SU-DHL-6 (cell line): ENCODE results near the gene HLA-F.

Experiments
- H2AFZ ChIP-seq: fragments of 200-600 bp; sonication (generic); 2 replicates; pipeline ENCODE4 v1.6.1; 2014; ENCODE audit warnings: low read depth, mild to moderate bottlenecking, moderate library complexity, mixed read lengths, antibody characterized with exemption, low read length; ENCODE audit not compliant: severe bottlenecking
- H3F3A ChIP-seq: fragments of 200-600 bp; shearing (Covaris generic); 2 replicates; pipeline ENCODE4 v1.6.0; 2016; ENCODE audit warnings: antibody characterized with exemption, mild to moderate bottlenecking; ENCODE audit not compliant: insufficient read depth
- H3K27ac ChIP-seq: fragments of 200-600 bp; sonication (generic); 2 replicates; pipeline ENCODE4 v1.5.1; 2016; ENCODE audit warnings: low read depth, mild to moderate bottlenecking, low read length, moderate library complexity, mixed read lengths
- H3K27me3 ChIP-seq: fragments of 200-600 bp; sonication (generic), shearing (Covaris generic); 2 replicates; pipeline ENCODE4 v1.6.0; 2014; ENCODE audit warnings: mild to moderate bottlenecking, low read length
- H3K36me3 ChIP-seq: fragments of 200-600 bp; sonication (generic); 2 replicates; pipeline ENCODE4 v1.6.1; 2014; ENCODE audit warnings: mild to moderate bottlenecking, low read length, mixed read lengths
- H3K4me2 ChIP-seq: fragments of 300-600, 200-600 bp; shearing (Covaris generic), sonication (generic); 2 replicates; pipeline ENCODE4 v1.6.0; 2014; ENCODE audit warnings: low read length, low read depth, mild to moderate bottlenecking; ENCODE audit not compliant: poor library complexity, severe bottlenecking
- H3K4me3 ChIP-seq: fragments of 200-600 bp; sonication (generic); 2 replicates; pipeline ENCODE4 v1.5.1; 2014; ENCODE audit warnings: antibody characterized with exemption, low read length, mild to moderate bottlenecking, mixed read lengths; ENCODE audit not compliant: insufficient read depth, poor library complexity, severe bottlenecking
- H3K79me2 ChIP-seq: fragments of 200-600 bp; sonication (generic); 2 replicates; pipeline ENCODE4 v1.6.1; 2014; ENCODE audit warnings: mild to moderate bottlenecking, low read length, moderate library complexity; ENCODE audit not compliant: insufficient read depth
- H3K9ac ChIP-seq: fragments of 200-600 bp; sonication (generic); 2 replicates; pipeline ENCODE4 v1.7.0; 2014; ENCODE audit warnings: mild to moderate bottlenecking, low read length
- H3K9me2 ChIP-seq: fragments of 200-600 bp; sonication (generic); replicated peaks from 2 replicates; pipeline ENCODE4 v1.6.1; 2014; ENCODE audit warnings: low read length; ENCODE audit not compliant: insufficient read depth
- H3K9me3 ChIP-seq: fragments of 200-600 bp; sonication (generic); 2 replicates; pipeline ENCODE4 v1.6.1; 2014; ENCODE audit warnings: low read length, mixed read lengths; ENCODE audit not compliant: insufficient read depth
- H4K20me1 ChIP-seq: fragments of 200-600 bp; sonication (generic); 2 replicates; pipeline ENCODE4 v1.6.1; 2014; ENCODE audit warnings: low read depth, mild to moderate bottlenecking, antibody characterized with exemption, low read length, moderate library complexity, mixed read lengths
- CTCF ChIP-seq: fragments of 200-600 bp; sonication (generic); IDR thresholded peaks from one replicate; pipeline ENCODE4 v1.5.1; 2017; ENCODE audit warnings: antibody characterized with exemption, mild to moderate bottlenecking, low read length, moderate library complexity; ENCODE audit not compliant: insufficient read depth, poor library complexity, severe bottlenecking
- EZH2phosphoT487 ChIP-seq: fragments of 200-600 bp; sonication (generic), shearing (Covaris generic); conservative IDR thresholded peaks from 2 replicates; pipeline ENCODE4 v1.6.1; 2018; ENCODE audit warnings: mild to moderate bottlenecking, antibody characterized with exemption, low read length, moderate library complexity, mixed read lengths

The HLA-F gene

DNA sequence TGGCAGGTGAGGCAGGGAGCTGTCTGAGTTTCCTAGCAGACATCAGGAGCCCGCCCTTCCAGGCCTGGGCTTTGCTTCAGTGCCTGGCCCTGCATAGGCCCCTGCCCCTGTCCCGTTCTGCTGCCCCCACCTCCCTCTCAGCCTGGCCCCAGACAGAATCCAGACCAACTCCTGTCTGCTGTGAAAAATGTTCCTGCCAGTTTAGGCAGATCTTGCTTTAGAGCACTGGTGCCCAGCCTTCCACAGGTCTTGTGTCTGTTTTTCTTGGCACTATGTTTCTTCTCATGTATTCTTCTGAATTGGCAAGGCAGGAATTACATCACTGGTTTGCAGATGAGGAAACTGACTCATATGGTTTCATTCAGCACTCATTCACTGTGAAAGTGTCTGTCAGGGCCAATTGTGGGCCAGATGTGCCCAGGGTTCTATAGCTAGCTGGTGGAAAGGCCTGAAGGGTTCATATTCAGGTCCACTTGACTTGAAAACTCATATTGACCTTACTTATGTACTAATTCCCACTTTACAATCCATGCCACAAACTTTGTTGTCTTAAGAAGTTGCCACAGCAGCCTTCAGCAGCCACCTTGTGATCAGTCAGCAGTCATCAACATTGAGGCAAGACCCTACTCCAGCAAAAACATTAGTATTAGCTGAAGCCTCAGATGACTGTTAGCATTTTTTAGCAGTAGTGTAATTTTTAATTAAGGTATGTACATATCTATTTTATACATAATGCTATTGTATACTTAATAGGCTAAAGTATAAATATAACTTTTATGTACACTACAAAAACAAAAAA is 40.5 kb downstream of the HLA-F start:
- Histone ChIP-seq H3K4me3 (no peak overlapping the region), H3K9ac (no peak overlapping the region), H3K4me2 (no peak overlapping the region), H3K9me3 (no peaks in the 10 kb centered on the region), H3K27me3 (no peaks in the 10 kb centered on the region), H3K36me3 (no peaks in the 10 kb centered on the region), H2AFZ (no peak overlapping the region), H3F3A (no peaks in the 10 kb centered on the region), H3K79me2 (no peaks in the 10 kb centered on the region), H3K27ac (no peak overlapping the region), H3K9me2 (no peaks in the 10 kb centered on the region), H4K20me1 (no peaks in the 10 kb centered on the region)
- no peak for TF ChIP-seq CTCF
- TF ChIP-seq EZH2phosphoT487 = no peak

- H3K9me2 ChIP-seq = no peaks in the 10 kb centered on the region
- H3K36me3 ChIP-seq = no peaks in the 10 kb centered on the region
- no peaks in the 10 kb centered on the region for H3F3A ChIP-seq
- H3K79me2 ChIP-seq = no peaks in the 10 kb centered on the region
- no peak for TF ChIP-seq EZH2phosphoT487
- TF ChIP-seq CTCF = no peak
- H3K27ac ChIP-seq = no peak overlapping the region
- H3K4me3 ChIP-seq = no peak overlapping the region
- no peak overlapping the region for H3K4me2 ChIP-seq
- H2AFZ ChIP-seq = no peak overlapping the region
- H4K20me1 ChIP-seq = no peaks in the 10 kb centered on the region
- H3K9ac ChIP-seq = no peak overlapping the region
- H3K9me3 ChIP-seq = no peaks in the 10 kb centered on the region
- no peaks in the 10 kb centered on the region for H3K27me3 ChIP-seq
These were observed 41.4 kb downstream of the HLA-F start for GRCh38 chr6:29764422-29765196.

- H3F3A ChIP-seq = no peaks in the 10 kb centered on the region
- no peak overlapping the region for H3K27ac ChIP-seq
- H2AFZ ChIP-seq = no peak overlapping the region
- no peaks in the 10 kb centered on the region for H3K36me3 ChIP-seq
- H3K79me2 ChIP-seq = no peaks in the 10 kb centered on the region
- H4K20me1 ChIP-seq = no peaks in the 10 kb centered on the region
- H3K4me2 ChIP-seq = no peak overlapping the region
- no peaks in the 10 kb centered on the region for H3K9me2 ChIP-seq
- H3K9ac ChIP-seq = no peak overlapping the region
- no peak overlapping the region for H3K4me3 ChIP-seq
- H3K27me3 ChIP-seq = no peaks in the 10 kb centered on the region
- H3K9me3 ChIP-seq = no peaks in the 10 kb centered on the region
- no peak for TF ChIP-seq CTCF
- TF ChIP-seq EZH2phosphoT487 = no peak
These were observed 46.1 kb downstream of the HLA-F start for GRCh38 chr6:29769336-29769735.
